NCI-H2171 treated with DMSO at 0.1 percent for 48 hours (cell line): Measurements from ENCODE around the gene ADAR.
A peak's percentile ranks its signal among the peaks of the same experiment; 100 is the strongest.
"Not testable (repeated sequence)": the region's sequence is repeated elsewhere in the genome, so short reads cannot be mapped to it uniquely, and the experiment has no call there.

Experiments
- DNase-seq: peaks from one replicate; lab custom pipeline; 2025; lab: John Stamatoyannopoulos, UW

The ADAR gene

DNA sequence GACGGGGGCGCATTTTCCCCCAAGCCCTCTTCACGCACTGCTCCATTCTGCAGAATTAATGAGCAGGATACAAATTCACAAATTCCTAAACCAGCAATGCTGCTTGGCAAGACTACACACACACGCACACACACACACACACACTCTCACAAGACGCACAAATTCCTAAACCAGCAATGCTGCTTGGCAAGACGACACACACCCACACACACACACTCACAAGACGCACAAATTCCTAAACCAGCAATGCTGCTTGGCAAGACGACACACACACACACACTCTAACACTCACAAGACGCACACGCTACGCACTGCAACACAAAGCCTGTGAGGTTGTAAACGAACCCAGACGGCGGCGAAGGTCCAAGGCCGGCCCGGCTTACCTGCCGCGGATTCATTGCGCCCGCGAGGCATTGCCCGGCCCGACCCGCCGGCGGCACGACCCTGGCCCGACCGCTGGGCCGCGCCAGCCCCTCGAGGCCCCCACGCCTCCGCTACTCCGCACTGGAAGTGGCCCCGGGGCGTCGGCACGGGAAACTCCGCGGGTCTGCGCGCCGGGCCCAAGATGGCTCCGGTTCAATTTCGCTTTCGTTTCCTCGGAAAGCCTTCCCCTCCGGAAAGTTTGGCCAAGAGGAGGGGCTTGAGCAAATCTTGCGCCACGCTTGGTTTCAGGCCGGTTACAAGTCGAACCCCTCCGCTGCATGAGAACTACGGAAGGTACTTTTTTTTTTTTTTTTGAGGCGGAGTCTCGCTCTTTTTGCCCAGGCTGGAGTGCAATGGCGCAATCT lies at the start of gene ADAR:
Gene ADAR (minus strand): TSS at position 578 of the 788 bp plus-strand sequence. CDS start 180 bp downstream, at position 398.
- peak; percentile 90 for DNase-seq

DNA sequence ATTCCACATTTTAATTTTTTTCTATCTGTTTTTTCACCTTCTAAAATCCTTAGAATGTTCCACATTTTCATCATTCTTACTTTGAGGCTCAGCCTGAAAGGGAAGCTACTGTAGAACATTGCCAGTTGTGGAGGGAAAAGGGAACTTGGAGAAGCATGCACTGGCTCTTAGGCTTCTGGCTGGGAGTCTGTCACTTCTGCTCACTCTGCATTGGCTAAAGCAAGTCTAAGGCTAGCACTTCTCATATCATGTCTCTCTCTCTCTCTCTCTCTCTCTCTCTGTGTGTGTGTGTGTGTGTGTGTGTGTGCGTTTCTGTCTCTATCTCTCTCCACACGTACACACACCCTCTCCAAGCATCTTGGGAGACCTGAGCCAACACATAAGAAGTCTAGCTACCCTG lies 49.6 kb upstream of the ADAR start:
- DNase-seq, result no peak

DNA sequence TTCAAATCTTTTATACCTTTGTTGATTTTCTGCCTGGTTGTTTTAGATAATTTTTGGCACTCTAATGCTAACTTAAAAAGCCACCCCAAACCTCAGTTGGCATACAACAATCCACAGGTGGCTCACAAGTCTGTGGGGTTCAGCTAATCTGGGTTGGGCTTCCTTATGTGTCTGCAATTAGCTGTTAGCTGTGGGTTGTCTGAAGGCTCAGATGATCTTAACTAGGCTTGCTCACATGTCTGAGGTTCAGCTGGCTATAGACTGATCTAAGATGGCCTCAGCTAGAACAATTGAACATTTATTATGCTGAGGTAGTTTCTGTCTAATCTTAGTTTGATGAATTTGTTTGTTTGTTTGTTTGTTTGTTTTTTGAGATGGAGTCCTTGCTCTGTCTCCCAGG lies 44.9 kb upstream of the ADAR start:
- no peak for DNase-seq

GRCh38 chr1:154644724-154645123 lies 36.7 kb upstream of the ADAR start:
- DNase-seq, result not testable (repeated sequence)

DNA sequence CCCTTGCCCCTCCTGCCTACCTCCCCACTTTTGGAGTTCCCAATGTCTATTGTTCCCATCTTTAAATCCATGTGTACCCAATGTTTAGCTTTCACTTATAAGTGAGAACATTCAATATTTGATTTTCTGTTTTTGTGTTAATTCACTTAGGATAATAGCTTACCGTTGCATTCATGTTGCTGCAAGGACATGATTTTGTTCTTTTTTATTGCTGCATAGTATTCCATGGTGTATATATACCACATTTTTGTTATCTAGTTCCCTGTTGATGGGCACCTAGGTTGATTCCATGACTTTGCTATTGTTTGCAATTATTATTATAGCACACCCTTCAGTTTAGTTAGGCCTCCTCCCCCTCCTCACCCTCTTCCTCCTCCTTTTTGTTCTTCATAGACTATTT lies 33.5 kb upstream of the ADAR start:
- no peak for DNase-seq

GRCh38 chr1:154639876-154640275 lies 31.9 kb upstream of the ADAR start:
- DNase-seq, result no peak

DNA sequence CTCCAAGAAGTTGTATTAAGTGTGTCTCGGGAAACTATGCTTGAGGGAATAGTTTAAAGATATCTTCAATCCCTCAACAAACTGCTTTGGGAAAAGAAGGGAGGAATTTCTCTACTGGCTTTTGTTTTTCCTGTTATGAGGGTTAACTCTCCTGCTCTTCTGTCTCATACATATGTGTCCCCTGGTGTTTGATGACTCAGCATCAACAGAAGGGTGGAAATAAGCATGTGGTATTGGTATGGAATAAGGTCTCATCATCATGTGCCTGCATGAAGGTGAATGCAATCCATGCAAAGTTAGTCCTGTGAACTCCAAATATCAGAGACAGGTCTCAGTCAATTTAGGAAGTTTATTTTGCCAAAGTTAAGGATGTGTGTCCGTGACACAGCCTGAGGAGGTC lies 27.2 kb upstream of the ADAR start:
- no peak for DNase-seq

- no peak for DNase-seq
Measured at GRCh38 chr1:154629675-154630073, 21.7 kb upstream of the ADAR start.

DNA sequence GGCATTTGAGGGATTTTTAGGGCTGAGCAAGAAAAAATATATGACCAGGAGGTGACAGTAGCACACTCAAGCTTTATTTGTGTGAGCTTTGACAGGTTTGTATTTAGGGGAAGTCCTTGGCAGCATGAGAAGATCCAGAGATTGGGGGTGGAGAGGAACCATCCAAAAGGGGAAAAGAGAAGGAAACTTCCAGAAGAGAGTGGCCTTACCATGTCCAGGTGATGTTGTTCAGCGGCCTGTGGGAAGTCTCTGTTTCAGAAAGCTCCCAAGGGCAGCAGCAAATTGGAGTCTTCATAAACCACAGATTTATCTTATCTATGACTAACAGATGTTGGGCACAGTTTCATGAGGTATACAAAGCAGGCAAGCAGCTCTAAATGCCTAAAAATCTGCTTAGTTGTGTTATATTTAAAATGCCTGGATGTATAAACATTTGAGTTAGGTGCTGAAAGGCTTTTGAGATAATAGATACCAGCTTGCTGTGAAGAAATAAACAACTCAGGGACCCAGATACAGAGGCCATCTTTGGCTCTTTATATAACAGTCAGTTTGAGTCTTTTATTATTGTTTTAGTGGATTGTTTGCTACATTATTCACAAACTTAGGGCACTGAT lies 21.2 kb upstream of the ADAR start:
- no peak for DNase-seq

DNA sequence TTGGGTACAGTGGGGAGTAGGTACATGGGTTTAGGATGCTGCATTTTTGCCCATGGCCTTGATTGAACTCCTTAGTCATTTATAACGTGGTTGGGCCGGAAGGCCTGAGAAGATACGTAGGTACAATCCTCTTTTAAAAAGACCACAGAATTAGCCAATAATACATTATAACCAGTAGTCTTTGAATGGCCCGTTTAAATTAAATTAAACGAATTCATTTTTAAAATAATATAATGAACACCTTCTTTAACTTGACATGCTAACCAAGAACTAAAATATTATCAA lies 20.1 kb upstream of the ADAR start:
- DNase-seq, result no peak

DNA sequence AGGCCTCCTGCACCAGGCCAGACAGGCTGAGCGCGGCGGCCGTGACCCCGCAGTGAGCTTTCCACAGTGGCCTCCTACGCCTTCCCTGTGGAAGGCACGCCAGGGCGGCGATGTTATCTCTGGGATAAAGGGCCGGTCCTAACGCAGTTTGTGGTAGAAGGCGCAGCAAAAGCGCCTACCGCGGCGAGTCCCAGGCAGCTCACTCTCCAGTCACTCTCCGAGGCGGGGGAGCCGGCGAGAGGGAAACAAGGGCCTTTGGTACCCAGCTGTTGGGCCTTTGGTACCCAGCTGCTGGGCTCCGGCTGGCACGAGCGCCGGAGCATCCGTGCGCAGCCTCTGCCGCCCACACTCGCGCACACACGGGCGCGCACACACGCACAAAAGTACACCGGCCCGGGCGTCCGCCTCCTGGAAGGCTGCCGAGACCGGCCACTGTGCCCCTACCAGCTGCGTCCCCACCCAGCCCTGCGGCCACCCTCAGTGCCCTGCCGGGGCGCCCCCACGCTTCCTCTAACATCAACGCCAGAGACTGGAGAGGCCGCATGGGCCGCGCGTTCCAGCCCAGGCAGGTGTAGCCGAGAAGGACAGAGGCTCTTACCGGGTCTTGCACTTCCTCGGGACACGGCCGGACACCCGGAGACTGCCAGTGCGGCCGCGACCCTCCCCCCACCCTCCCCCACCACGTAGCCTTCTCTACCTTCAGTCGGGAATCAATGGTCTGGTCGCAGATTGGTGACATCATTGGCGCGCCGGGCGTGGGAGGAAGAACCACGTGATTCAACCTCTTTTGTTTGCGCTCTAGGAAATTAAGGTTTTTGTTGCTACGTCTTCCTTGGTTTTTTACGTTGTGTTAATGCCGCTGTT lies 19.5 kb upstream of the ADAR start:
- peak; percentile 90 for DNase-seq

DNA sequence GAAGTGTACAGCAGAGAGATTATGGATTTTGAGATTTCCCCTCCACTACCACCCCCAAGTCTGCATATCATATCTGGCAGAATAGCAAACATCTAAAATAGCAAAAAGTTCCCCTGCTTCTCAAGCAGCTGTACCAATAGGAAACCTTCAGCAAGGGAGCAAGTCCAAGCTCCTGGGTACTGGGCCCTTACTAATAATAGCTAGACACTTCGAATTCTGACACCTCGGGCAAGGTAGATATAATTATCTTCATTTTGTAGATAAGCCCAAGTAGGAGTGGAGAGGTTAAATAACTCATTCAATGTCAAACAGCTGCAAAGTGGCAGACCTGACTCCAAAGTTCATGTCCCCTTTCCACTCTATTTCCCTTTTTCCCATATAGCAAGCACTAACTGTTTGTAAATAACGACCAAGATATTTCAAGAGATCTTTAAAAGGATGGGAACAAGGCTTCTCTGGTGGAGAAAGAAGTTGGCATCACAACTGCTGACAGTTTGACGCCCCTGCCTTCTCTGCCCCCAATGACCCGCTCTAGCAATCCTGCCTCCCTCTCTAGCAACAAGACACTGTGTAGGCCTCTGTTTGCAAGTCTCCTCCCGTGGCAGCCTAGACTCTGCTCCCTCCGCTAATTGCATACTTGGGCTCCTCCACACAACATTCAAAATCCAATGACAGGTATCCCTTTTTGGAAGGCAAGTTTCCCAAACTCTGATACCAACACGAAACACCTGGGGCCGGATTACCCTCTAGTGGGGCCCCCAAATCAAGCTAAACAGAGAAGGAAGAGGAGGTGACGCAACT lies 18.7 kb upstream of the ADAR start:
- DNase-seq, result no peak

- no peak for DNase-seq
Measured at GRCh38 chr1:154624746-154625643, 17.0 kb upstream of the ADAR start.

DNA sequence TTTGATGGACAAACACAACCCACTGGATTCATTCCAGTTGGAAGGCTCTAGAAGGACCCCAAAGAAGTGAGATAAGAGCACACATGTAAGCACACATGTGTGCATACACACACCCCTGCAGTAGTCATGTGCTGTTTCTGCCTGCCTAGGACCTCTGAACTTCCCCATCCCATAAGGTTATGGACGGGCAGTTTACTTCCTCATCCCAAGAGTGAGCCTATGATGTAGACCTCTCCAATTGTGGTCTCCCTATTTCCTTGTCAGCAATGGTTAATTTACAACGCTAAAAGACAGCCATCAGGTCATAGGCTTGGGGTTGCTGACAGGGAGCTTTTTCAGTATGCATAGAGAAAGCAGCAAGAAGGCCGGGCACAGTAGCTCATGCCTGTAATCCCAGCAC lies 15.4 kb upstream of the ADAR start:
- no peak for DNase-seq

- DNase-seq, result no peak
Measured at GRCh38 chr1:154622503-154623039, 14.6 kb upstream of the ADAR start.

DNA sequence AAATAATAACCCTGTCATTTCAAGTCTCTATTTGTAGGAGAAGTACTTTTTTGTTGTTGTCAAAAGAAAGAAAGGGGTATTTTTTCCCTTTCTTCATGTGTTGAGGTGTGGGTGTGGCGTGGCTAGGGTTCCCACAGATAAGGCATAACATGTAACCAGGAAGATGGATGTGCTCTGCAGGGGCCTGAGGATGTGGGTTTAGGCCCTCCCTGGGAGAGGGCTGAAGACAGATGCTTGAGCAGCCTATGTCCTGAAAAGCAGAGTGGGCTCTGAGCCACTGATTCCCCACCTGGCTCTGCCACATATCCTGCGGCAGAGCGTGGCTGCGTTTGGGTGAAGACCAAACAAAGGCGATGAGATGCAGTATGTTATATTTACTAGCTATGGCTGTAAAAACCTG lies 13.9 kb upstream of the ADAR start:
- no peak for DNase-seq

DNA sequence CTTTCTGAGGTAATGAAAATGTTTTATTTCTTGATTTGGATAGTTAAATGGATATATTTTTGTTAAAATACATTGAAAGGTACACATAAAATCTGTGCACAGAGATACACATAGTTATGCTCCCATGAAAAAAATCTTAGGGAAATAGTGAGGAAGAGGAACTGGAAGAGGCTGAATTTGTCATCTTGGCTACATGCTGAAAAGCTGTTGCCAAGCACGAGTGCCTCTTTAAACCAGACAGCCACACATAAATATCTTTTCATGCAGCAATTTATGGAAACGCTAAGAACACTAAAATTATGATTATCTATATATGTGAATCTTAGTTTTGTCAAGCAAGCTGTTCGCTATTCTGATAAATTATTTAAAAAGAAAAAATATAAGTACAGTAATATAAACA lies 12.8 kb upstream of the ADAR start:
- DNase-seq, result no peak

GRCh38 chr1:154619181-154619948 lies 11.4 kb upstream of the ADAR start:
- DNase-seq, result no peak

- no peak for DNase-seq
Measured at GRCh38 chr1:154616659-154617345, 8.8 kb upstream of the ADAR start.

- no peak for DNase-seq
Measured at GRCh38 chr1:154615411-154615810, 7.4 kb upstream of the ADAR start.
